B cell (primary cell): Measurements from ENCODE around the gene EFNA5.

ENCODE experiments used
- EZH2 ChIP-seq: IDR thresholded peaks from 2 replicates; pipeline ENCODE4 v1.6.1; 2012; ENCODE audit warnings: borderline replicate concordance, low read depth, mild to moderate bottlenecking, moderate library complexity, low read length; ENCODE audit not compliant: insufficient read depth, poor library complexity, severe bottlenecking
- TF ChIP-seq, protein P1 (sequence below): fragments of 200-600 bp; IDR thresholded peaks from one replicate; pipeline ENCODE4 v1.8.0; 2022; ENCODE audit warnings: antibody characterized with exemption, mild to moderate bottlenecking

DNA sequence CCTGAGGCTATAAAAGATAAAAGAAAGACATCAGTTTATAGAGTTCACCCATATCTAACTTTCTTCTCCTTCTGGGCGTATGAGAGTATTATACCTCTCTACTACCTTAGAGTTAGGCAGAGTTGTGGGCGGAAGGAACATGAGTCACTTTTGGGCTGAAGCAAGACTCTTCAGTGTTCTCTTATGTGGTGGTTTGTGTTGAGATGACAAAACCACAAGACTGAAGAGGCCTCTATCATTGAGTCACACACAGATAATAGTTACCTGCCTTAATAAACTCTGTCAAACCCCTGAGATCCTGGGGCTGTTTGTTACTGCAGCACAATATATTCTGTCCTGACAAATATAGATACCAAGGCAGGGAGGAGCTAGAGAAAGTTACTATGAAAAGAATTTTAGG is 184.2 kb downstream of the EFNA5 start:
- TF ChIP-seq, protein P1, sequence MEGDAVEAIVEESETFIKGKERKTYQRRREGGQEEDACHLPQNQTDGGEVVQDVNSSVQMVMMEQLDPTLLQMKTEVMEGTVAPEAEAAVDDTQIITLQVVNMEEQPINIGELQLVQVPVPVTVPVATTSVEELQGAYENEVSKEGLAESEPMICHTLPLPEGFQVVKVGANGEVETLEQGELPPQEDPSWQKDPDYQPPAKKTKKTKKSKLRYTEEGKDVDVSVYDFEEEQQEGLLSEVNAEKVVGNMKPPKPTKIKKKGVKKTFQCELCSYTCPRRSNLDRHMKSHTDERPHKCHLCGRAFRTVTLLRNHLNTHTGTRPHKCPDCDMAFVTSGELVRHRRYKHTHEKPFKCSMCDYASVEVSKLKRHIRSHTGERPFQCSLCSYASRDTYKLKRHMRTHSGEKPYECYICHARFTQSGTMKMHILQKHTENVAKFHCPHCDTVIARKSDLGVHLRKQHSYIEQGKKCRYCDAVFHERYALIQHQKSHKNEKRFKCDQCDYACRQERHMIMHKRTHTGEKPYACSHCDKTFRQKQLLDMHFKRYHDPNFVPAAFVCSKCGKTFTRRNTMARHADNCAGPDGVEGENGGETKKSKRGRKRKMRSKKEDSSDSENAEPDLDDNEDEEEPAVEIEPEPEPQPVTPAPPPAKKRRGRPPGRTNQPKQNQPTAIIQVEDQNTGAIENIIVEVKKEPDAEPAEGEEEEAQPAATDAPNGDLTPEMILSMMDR: no peak
- no peak for TF ChIP-seq EZH2
